Smooth muscle cell (in vitro differentiated cells): Measurements from ENCODE around the gene ID4. TPM values are rescaled to one million over a fixed set of nuclear protein-coding genes. Genes with fewer than 3 reads are reported as not detected.

Experiments used
- DNase-seq: peaks from one replicate; lab custom pipeline; 2025; ENCODE audit not compliant: unreplicated experiment; lab: John Stamatoyannopoulos, UW
- H2AFZ ChIP-seq: fragments of 200-600 bp; sonication (generic); 2 replicates; pipeline ENCODE4 v1.6.0; 2016; ENCODE audit warnings: antibody characterized with exemption, low read depth, mild to moderate bottlenecking
- H3F3A ChIP-seq: fragments of 200-600 bp; sonication (generic); 2 replicates; pipeline ENCODE4 v1.6.0; 2017; ENCODE audit warnings: antibody characterized with exemption, low read depth
- H3K27ac ChIP-seq: fragments of 200-600 bp; sonication (generic); 2 replicates; pipeline ENCODE4 v1.5.1; 2016; ENCODE audit warnings: low read depth, mild to moderate bottlenecking
- H3K27me3 ChIP-seq: fragments of 200-600 bp; sonication (generic); 2 replicates; pipeline ENCODE4 v1.6.1; 2016; ENCODE audit warnings: low read depth, mild to moderate bottlenecking
- H3K36me3 ChIP-seq: fragments of 200-600 bp; sonication (generic); 2 replicates; pipeline ENCODE4 v1.5.1; 2016; ENCODE audit warnings: low read depth
- H3K4me1 ChIP-seq: fragments of 200-600 bp; sonication (generic); 2 replicates; pipeline ENCODE4 v1.5.1; 2016; ENCODE audit warnings: low read depth
- H3K4me2 ChIP-seq: fragments of 200-600 bp; sonication (generic); 2 replicates; pipeline ENCODE4 v1.6.0; 2016; ENCODE audit warnings: mild to moderate bottlenecking
- H3K4me3 ChIP-seq: fragments of 200-600 bp; sonication (generic); 2 replicates; pipeline ENCODE4 v1.5.1; 2016; ENCODE audit warnings: mild to moderate bottlenecking
- H3K79me2 ChIP-seq: fragments of 200-600 bp; sonication (generic); 2 replicates; pipeline ENCODE4 v1.6.0; 2016; ENCODE audit warnings: low read depth, mild to moderate bottlenecking
- H3K9ac ChIP-seq: fragments of 200-600 bp; sonication (generic); 2 replicates; pipeline ENCODE4 v1.6.0; 2016; ENCODE audit warnings: low read depth
- H3K9me3 ChIP-seq: fragments of 200-600 bp; sonication (generic); replicated peaks from 2 replicates; pipeline ENCODE4 v1.5.1; 2016; ENCODE audit warnings: low read depth
- H4K20me1 ChIP-seq: fragments of 200-600 bp; sonication (generic); 2 replicates; pipeline ENCODE4 v1.6.0; 2016; ENCODE audit warnings: low read depth
- WGBS: methylation state at CpG from one replicate; pipeline ENCODE4 v1.1.7; 2016; ENCODE audit warnings: low lambda C conversion rate; 5-methylcytosine and 5-hydroxymethylcytosine counted together
- polyA plus RNA-seq: library from polyadenylated mRNA; unstranded; fragments of >200 nt; fragmentation: Nextera tagmentation; extraction: Ambion mirVana; gene quantifications from 2 replicates; pipeline ENCODE4 v1.2.1, GENCODE V29; 2016
- total RNA-seq: library from RNA; depleted of rRNA; stranded (reverse); fragments of >200 nt; gene quantifications from 2 replicates; pipeline ENCODE4 v1.2.3, GENCODE V29; 2014
- TF ChIP-seq, protein P1 (sequence below): fragments of 200-600 bp; sonication (generic); IDR thresholded peaks from 2 replicates; pipeline ENCODE4 v1.5.1; 2017; ENCODE audit warnings: borderline replicate concordance, mild to moderate bottlenecking, antibody characterized with exemption; ENCODE audit not compliant: insufficient read depth, poor library complexity, severe bottlenecking

Gene ID4
- total and polyA plus RNA-seq, 2 experiments from 2014 or later, result 123 to 181 TPM

DNA sequence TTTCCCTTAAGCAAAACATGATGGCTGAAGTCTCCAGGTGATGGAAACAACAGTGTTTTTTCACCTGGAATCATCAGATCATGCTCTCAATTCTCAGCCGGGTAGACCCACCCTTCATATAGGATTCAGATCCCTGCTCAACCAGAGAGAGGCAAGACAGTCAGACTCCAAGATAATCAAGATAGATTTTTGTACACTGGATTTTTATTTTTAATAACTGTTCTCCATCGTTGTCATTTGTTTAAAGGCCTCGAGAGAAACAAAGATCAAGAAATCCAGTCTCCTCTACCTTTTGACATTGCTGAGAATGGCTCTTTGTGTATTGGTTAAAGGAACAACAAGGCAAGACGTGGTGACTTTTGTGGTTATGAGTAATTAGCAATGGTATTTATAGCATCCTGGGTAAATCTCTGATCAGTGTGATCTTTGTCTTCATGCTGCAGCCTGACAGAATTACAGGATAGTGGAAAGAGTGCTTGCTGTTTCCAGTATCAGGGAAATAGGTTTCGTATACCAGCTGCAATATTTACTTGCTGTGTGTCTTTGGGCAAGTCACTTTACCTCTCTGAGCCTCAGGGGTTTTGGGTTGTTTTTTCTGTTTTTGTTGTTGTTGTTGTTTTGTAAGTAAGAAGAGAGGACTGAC, 29.9 kb downstream of the ID4 start:
- H3K4me2 ChIP-seq, result peak overlapping the region; percentile 71
- H4K20me1 ChIP-seq, result no peaks in the 10 kb centered on the region
- no peak overlapping the region for H3K4me3 ChIP-seq
- TF ChIP-seq, protein P1, sequence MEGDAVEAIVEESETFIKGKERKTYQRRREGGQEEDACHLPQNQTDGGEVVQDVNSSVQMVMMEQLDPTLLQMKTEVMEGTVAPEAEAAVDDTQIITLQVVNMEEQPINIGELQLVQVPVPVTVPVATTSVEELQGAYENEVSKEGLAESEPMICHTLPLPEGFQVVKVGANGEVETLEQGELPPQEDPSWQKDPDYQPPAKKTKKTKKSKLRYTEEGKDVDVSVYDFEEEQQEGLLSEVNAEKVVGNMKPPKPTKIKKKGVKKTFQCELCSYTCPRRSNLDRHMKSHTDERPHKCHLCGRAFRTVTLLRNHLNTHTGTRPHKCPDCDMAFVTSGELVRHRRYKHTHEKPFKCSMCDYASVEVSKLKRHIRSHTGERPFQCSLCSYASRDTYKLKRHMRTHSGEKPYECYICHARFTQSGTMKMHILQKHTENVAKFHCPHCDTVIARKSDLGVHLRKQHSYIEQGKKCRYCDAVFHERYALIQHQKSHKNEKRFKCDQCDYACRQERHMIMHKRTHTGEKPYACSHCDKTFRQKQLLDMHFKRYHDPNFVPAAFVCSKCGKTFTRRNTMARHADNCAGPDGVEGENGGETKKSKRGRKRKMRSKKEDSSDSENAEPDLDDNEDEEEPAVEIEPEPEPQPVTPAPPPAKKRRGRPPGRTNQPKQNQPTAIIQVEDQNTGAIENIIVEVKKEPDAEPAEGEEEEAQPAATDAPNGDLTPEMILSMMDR, result no peak
- peaks cover 3% of the 10 kb centered on the region for H3K4me1 ChIP-seq
- H3F3A ChIP-seq, result no peaks in the 10 kb centered on the region
- H3K27ac ChIP-seq, result peak overlapping the region; percentile 31
- H2AFZ ChIP-seq, result no peak overlapping the region
- H3K36me3 ChIP-seq, result no peaks in the 10 kb centered on the region
- H3K9me3 ChIP-seq, result no peaks in the 10 kb centered on the region
- no peaks in the 10 kb centered on the region for H3K79me2 ChIP-seq
- WGBS, result 26% methylated on average over 5 of the region's 5 CpGs
- H3K9ac ChIP-seq, result no peak overlapping the region
- DNase-seq, result no peak
- no peaks in the 10 kb centered on the region for H3K27me3 ChIP-seq

DNA sequence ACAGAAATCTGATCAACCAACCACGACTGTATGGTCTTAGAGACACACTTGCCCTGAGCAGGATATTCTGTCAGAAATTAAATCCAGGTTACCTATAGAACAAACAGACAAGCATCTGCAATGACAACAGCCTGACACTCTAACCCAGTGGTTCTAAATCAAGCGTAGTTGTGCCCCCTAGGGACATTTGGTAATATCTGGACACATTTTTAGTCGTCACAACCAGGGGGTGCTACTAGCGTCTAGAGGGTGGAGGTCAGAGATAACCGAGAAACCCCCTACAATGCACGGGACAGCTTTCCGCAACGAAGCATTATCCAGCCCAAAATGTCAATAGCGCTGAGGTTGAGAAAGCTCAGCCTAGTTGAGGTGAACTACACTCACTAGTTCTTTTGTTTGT, 32.3 kb downstream of the ID4 start:
- Histone ChIP-seq H3K27ac (no peak overlapping the region), H3K4me3 (no peak overlapping the region), H3K9me3 (no peaks in the 10 kb centered on the region), H3K36me3 (no peaks in the 10 kb centered on the region), H3K9ac (no peak overlapping the region), H2AFZ (no peak overlapping the region), H3K27me3 (no peaks in the 10 kb centered on the region), H3K4me2 (no peak overlapping the region), H3K4me1 (peaks cover 3% of the 10 kb centered on the region), H4K20me1 (no peaks in the 10 kb centered on the region), H3F3A (no peaks in the 10 kb centered on the region), H3K79me2 (no peaks in the 10 kb centered on the region)
- WGBS, result 79% methylated on average over 9 of the region's 9 CpGs
- TF ChIP-seq, protein P1, result no peak
- DNase-seq, result no peak

DNA sequence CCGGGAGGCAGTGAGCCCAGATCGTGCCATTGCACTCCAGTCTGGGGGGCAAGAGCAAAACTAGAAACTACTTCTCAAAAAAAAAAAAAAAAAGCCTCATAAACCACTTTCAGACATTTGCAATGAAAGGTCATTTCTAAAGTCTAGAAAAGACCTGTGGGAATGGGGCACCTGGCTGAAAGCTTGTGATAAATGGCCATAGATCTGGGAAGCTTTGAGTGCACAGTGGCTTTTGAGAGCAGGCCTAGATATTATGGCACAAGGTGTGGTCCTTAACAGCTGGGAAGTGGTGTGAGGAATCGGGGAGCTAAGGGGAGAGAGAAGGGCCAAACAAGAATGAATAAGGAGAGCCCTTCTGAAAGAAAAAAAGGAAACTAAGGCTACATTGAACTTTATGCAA, 33.2 kb downstream of the ID4 start:
- TF ChIP-seq, protein P1, result no peak
- Histone ChIP-seq H3F3A (no peaks in the 10 kb centered on the region), H2AFZ (no peak overlapping the region), H3K9me3 (no peaks in the 10 kb centered on the region), H3K4me2 (no peak overlapping the region), H3K36me3 (no peaks in the 10 kb centered on the region), H3K27ac (no peak overlapping the region), H3K27me3 (no peaks in the 10 kb centered on the region), H4K20me1 (no peaks in the 10 kb centered on the region), H3K79me2 (no peaks in the 10 kb centered on the region), H3K4me3 (no peak overlapping the region), H3K4me1 (peaks cover 3% of the 10 kb centered on the region), H3K9ac (no peak overlapping the region)
- no peak for DNase-seq
- 92% methylated on average over 3 of the region's 3 CpGs for WGBS

DNA sequence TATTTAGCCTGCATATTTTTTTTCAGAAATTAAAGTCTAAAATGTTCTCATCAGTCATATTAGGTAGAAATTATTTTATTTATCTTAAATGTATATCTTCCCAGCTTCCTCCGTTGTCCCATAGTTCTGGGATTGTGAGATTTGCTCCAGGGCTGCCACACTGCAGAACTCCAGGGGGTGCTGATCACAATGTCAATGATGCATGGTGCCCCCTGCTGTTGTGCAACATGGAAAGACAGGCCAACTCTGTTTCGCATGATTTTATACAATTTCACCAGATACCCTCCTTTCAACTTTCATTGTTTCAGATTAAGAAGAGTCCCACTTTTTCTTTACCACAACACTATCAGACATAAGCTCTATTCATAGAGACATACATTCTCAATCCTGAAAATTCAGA, 35.9 kb downstream of the ID4 start:
- DNase-seq, result no peak

More for the DNA sequence above, 35.9 kb downstream of the ID4 start:
- WGBS, result 73% methylated on average over 2 of the region's 2 CpGs
- Histone ChIP-seq H3K4me1 (no peaks in the 10 kb centered on the region), H3K36me3 (no peaks in the 10 kb centered on the region), H3K79me2 (no peaks in the 10 kb centered on the region), H3K27ac (no peak overlapping the region), H4K20me1 (no peaks in the 10 kb centered on the region), H3K27me3 (no peaks in the 10 kb centered on the region), H3K9me3 (no peaks in the 10 kb centered on the region), H3K4me2 (no peak overlapping the region), H3K4me3 (no peak overlapping the region), H3F3A (no peaks in the 10 kb centered on the region), H3K9ac (no peak overlapping the region), H2AFZ (no peak overlapping the region)
- TF ChIP-seq, protein P1, result no peak
